IMR-90 (cell line): ENCODE measurements around the gene SIK3.

Experiments used
- CEBPB ChIP-seq: IDR thresholded peaks from 2 replicates; pipeline ENCODE4 v1.6.1; 2012; ENCODE audit warnings: low read depth, low read length, improper control_type of control experiment
- CHD1 ChIP-seq: IDR thresholded peaks from 2 replicates; pipeline ENCODE4 v1.6.1; 2012; ENCODE audit warnings: low read depth, low read length, improper control_type of control experiment
- CTCF ChIP-seq: conservative IDR thresholded peaks from 2 replicates; pipeline ENCODE4 v1.5.1; 2012; ENCODE audit warnings: mild to moderate bottlenecking, low read depth, low read length, improper control_type of control experiment
- ELK1 ChIP-seq: fragments of 150-350 bp; IDR thresholded peaks from 2 replicates; pipeline ENCODE4 v1.6.1; 2016; ENCODE audit warnings: low read depth, mild to moderate bottlenecking, low read length, moderate library complexity, borderline replicate concordance
- MAFK ChIP-seq: IDR thresholded peaks from 2 replicates; pipeline ENCODE4 v1.6.1; 2012; ENCODE audit warnings: low read depth, low read length, improper control_type of control experiment
- MAZ ChIP-seq: IDR thresholded peaks from 2 replicates; pipeline ENCODE4 v1.6.1; 2012; ENCODE audit warnings: low read depth, mild to moderate bottlenecking, low read length, improper control_type of control experiment, moderate library complexity, borderline replicate concordance
- POLR2A ChIP-seq: IDR thresholded peaks from 2 replicates; pipeline ENCODE4 v1.6.1; 2012; ENCODE audit warnings: mild to moderate bottlenecking, low read depth, low read length
- RAD21 ChIP-seq: IDR thresholded peaks from 2 replicates; pipeline ENCODE4 v1.6.1; 2012; ENCODE audit warnings: low read length, improper control_type of control experiment
- RCOR1 ChIP-seq: IDR thresholded peaks from 2 replicates; pipeline ENCODE4 v1.6.1; 2012; ENCODE audit warnings: mild to moderate bottlenecking, low read length, improper control_type of control experiment; ENCODE audit not compliant: insufficient replicate concordance
- TF ChIP-seq, protein P1 (sequence below): fragments of 150-350 bp; IDR thresholded peaks from 2 replicates; pipeline ENCODE4 v1.6.1; 2017; ENCODE audit warnings: mild to moderate bottlenecking, antibody characterized with exemption, low read length, low read depth

DNA sequence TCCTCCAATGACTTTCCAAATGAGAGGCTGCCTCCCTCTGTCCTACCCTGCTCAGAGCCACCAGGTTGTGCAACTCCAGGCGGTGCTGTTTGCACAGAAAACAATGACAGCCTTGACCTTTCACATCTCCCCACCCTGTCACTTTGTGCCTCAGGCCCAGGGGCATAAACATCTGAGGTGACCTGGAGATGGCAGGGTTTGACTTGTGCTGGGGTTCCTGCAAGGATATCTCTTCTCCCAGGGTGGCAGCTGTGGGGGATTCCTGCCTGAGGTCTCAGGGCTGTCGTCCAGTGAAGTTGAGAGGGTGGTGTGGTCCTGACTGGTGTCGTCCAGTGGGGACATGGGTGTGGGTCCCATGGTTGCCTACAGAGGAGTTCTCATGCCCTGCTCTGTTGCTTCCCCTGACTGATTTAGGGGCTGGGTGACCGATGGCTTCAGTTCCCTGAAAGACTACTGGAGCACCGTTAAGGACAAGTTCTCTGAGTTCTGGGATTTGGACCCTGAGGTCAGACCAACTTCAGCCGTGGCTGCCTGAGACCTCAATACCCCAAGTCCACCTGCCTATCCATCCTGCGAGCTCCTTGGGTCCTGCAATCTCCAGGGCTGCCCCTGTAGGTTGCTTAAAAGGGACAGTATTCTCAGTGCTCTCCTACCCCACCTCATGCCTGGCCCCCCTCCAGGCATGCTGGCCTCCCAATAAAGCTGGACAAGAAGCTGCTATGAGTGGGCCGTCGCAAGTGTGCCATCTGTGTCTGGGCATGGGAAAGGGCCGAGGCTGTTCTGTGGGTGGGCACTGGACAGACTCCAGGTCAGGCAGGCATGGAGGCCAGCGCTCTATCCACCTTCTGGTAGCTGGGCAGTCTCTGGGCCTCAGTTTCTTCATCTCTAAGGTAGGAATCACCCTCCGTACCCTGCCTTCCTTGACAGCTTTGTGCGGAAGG, 265.6 kb downstream of the SIK3 start:
- TF ChIP-seq ELK1 = no peak
- no peak for TF ChIP-seq CTCF
- TF ChIP-seq CHD1 = no peak
- no peak for TF ChIP-seq POLR2A
- TF ChIP-seq RCOR1 = no peak
- TF ChIP-seq, protein P1, sequence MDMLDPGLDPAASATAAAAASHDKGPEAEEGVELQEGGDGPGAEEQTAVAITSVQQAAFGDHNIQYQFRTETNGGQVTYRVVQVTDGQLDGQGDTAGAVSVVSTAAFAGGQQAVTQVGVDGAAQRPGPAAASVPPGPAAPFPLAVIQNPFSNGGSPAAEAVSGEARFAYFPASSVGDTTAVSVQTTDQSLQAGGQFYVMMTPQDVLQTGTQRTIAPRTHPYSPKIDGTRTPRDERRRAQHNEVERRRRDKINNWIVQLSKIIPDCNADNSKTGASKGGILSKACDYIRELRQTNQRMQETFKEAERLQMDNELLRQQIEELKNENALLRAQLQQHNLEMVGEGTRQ = no peak
- TF ChIP-seq MAZ = no peak
- no peak for TF ChIP-seq RAD21
- no peak for TF ChIP-seq MAFK
- no peak for TF ChIP-seq CEBPB
